Stimulated activated memory B cell treated with anti-CD40 and anti-IgM and Interleukin-4, amounts not matched to agents 10 μg/mL and 1 μg/mL and 100 μg/mL, for 72 hours (primary cell): ENCODE data around the gene DNAH9.

Experiments
- ATAC-seq: fragments of 150-1000 bp; cut with Tn5 transposase; 2 replicates; pipeline ENCODE4 v1.10.0; 2021
- H3K27ac Mint-ChIP-seq: one replicate; pipeline ENCODE4 v1.8.0; 2022; ENCODE audit warnings: mild to moderate bottlenecking, mixed read lengths
- H3K27me3 Mint-ChIP-seq: one replicate; pipeline ENCODE4 v1.8.0; 2022; ENCODE audit warnings: mixed read lengths
- H3K36me3 Mint-ChIP-seq: one replicate; pipeline ENCODE4 v1.8.0; 2022; ENCODE audit warnings: mixed read lengths
- H3K4me1 Mint-ChIP-seq: one replicate; pipeline ENCODE4 v1.8.0; 2022; ENCODE audit warnings: mixed read lengths
- H3K4me3 Mint-ChIP-seq: one replicate; pipeline ENCODE4 v1.8.0; 2022; ENCODE audit warnings: mild to moderate bottlenecking, moderate library complexity, mixed read lengths
- H3K9me3 Mint-ChIP-seq: one replicate; pipeline ENCODE4 v1.8.0; 2022; ENCODE audit warnings: mixed read lengths

DNAH9 gene

DNA sequence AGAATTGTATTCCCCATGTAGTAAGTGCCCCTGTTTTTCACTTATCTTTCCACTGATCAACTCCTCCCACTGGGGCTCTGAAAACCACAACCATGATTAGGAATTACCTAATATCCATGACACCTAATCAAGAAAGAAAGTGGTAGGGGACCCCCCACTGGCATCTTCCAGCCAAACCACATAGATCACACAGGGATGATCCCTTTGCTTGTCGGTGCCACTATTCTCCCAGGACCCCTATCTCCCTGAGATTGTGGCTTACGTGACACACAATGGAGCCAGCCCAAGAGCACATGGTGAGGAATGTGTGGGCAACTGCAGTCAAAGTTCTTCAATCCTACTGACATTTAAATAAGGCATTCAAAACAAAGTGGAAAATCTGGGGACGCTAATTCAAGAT, 17.6 kb upstream of the DNAH9 start:
- H3K36me3 Mint-ChIP-seq = no peaks in the 10 kb centered on the region
- H3K27ac Mint-ChIP-seq = no peak overlapping the region
- H3K9me3 Mint-ChIP-seq = peaks cover 3% of the 10 kb centered on the region
- H3K4me3 Mint-ChIP-seq = no peak overlapping the region
- H3K27me3 Mint-ChIP-seq = no peaks in the 10 kb centered on the region
- no peaks in the 10 kb centered on the region for H3K4me1 Mint-ChIP-seq
- no peak for ATAC-seq

DNA sequence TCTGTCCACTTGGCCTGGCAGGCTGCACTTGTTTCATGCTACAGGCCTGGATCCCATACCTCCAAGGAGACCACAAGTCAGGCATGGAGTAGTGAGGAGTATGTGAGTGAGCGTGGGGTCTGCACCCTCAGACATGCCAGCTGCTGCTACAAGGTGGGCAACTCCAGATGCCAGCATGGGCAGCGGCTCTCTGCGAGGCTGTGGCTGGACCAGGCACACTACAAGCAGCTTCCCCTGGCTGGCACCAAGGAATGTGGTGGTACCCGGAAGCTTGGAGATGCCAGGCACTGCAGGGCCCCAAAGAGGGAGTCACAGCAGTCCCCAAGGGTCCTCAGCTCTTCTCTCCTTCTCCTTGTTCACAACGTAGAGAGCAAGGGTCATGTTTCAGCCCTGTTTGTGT, 16.1 kb upstream of the DNAH9 start:
- Mint-ChIP-seq H3K27ac (no peak overlapping the region), H3K4me1 (no peaks in the 10 kb centered on the region), H3K36me3 (no peaks in the 10 kb centered on the region), H3K27me3 (no peaks in the 10 kb centered on the region), H3K4me3 (no peak overlapping the region), H3K9me3 (peaks cover 2% of the 10 kb centered on the region)
- ATAC-seq = no peak

DNA sequence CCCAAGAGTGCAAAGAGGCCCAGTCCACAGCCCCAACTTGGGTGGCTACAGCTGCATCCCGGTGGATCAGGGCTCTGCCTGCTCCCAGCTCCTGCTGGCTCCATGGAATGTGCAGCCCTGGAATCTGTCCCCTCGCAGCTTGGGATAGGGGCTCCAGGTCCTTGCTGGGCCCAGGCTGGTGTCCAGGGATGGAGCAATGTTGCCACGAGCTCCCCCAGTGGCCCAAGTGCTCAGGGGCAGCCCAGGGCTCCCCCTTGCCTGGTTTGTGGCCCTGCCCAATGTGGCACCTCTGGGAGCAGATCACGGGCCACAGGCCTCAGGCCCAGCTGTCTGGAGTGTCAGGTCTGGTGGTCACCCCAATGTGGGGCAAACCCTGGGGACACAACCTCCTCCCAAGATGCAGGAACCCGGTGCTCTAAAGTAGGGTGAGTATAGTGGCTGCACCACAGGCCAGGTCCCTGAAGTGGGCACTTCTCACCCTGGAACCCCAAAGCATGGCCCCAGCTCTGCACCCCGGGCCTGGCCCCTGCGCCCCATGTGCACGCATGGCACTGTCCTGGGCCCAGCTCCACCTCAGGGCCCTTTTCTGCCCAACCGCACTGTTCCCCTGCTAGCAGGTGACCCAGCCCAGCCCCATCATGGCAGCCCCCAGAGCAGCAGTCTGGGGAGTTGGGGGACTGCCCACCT, 14.8 kb upstream of the DNAH9 start:
- no peaks in the 10 kb centered on the region for H3K36me3 Mint-ChIP-seq
- H3K4me3 Mint-ChIP-seq = no peak overlapping the region
- H3K27me3 Mint-ChIP-seq = no peaks in the 10 kb centered on the region
- ATAC-seq = no peak
- no peak overlapping the region for H3K27ac Mint-ChIP-seq
- H3K4me1 Mint-ChIP-seq = no peaks in the 10 kb centered on the region
- no peaks in the 10 kb centered on the region for H3K9me3 Mint-ChIP-seq

DNA sequence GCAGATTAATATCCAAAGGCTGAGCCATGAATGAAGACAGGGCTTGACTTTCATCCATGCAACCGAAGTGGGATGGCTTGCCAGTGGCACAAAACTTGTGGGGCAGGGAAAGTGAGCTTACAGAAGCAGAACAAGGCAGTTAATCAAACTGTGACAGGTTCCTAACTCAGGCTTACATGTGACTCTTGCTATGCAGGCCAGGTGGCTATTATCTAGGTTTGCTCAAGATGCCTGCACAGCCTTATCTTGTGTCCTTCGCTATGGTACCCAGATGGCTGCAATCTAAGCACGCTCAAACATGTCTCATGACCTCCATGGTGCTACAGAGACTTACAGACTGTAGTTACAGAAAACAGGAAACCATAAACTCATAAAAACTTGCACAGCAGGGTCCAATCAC, 8.6 kb upstream of the DNAH9 start:
- Mint-ChIP-seq H3K27me3 (no peaks in the 10 kb centered on the region), H3K4me3 (no peak overlapping the region), H3K27ac (no peak overlapping the region), H3K36me3 (no peaks in the 10 kb centered on the region), H3K9me3 (peaks cover 2% of the 10 kb centered on the region), H3K4me1 (no peaks in the 10 kb centered on the region)
- no peak for ATAC-seq

DNA sequence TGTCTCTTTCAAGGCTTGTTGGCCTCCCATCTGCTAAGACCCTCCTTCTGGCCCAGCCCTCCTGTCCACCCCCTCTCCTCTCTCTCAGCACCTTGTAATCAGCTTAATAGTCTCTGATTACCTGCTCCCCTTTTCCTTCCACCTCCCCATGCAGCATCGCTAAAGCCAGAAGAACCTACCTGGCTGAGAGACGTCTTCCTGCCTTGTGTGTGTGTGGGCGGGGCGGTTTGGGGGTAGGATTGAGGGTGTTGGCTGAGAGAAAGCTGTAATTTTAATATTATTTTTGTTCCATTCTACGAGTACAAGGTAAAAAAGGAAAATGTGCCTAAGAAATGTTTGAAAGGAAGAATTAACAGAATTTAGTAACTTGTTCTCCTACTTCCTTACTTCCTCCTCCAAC, 3.4 kb downstream of the DNAH9 start:
- Mint-ChIP-seq H3K27ac (no peak overlapping the region), H3K36me3 (peaks cover 5% of the 10 kb centered on the region), H3K4me1 (no peaks in the 10 kb centered on the region), H3K4me3 (no peak overlapping the region), H3K27me3 (peaks cover 8% of the 10 kb centered on the region), H3K9me3 (peaks cover 8% of the 10 kb centered on the region)
- no peak for ATAC-seq

DNA sequence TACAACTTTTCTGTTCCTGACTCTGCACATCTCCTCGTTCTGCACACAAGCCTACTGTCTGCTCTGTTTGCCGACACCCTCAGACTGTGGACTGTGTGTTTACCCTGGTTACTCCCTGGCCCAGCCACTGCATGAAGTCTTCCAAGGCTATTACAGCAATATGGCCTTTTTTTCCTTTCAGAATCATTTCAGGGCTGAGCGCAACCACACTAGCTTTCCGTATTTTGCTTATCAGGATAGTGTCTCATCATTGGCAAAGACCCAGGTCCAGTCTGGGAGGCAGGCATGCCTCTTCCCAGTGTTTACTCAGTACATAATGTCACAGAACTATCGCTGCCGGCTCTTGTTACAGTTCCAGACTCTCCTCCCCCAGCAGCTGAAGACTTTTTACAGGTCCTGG, 10.1 kb downstream of the DNAH9 start:
- no peaks in the 10 kb centered on the region for H3K9me3 Mint-ChIP-seq

DNA sequence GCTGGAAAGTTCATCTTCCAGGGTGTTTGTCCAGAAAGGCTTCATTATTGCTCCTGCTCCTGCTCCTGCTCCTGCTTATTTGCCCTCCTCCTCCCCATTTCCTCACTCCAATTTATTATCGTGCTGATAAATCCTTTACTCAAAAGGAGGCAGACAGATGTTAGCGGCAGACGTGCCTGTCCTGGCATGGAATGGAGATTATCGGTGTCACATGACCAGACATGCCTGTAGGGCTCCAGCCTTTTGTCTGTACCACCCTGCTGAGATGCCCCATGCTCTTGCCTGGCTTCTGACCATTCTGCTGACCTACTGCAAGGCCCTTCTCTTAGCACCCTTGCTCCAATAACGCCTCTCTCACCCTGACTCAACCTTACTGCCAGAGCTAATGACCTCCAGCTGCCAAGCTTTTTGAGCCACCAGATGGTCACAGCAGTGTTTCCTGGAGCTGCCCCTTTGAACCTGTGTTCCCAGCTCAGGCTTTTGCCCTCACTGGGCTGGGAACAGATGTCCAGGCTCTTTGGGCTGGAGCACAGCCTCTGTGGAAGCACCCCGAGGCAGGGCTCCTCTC, 12.8 kb downstream of the DNAH9 start:
- no peaks in the 10 kb centered on the region for H3K36me3 Mint-ChIP-seq
- H3K27me3 Mint-ChIP-seq = no peaks in the 10 kb centered on the region
- H3K4me1 Mint-ChIP-seq = no peaks in the 10 kb centered on the region
- no peak overlapping the region for H3K27ac Mint-ChIP-seq
- H3K4me3 Mint-ChIP-seq = no peak overlapping the region
- H3K9me3 Mint-ChIP-seq = no peaks in the 10 kb centered on the region
- no peak for ATAC-seq

More for the DNA sequence above, 10.1 kb downstream of the DNAH9 start:
- no peak for ATAC-seq
- H3K36me3 Mint-ChIP-seq = no peaks in the 10 kb centered on the region
- H3K4me3 Mint-ChIP-seq = no peak overlapping the region
- no peak overlapping the region for H3K27ac Mint-ChIP-seq
- no peaks in the 10 kb centered on the region for H3K4me1 Mint-ChIP-seq
- no peaks in the 10 kb centered on the region for H3K27me3 Mint-ChIP-seq

DNA sequence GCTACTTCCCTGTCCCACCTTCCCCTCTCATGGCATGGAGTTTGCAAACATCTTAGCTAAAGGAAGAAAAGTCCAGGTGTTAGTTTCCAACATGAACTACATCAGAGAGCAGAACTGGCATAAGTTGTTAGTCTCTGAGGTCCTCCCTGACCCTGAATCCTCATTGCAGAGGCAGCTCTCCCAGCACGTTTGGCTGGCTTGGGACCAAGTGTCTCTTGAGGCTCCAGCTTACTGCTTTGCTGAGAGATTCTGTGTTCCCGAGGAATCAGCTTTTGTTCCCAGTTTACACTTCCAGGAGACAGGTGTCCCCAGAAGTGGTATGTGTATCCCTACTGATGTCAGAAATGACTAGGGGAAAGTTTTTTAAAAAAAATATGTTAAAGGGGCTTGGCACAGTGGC, 14.7 kb downstream of the DNAH9 start:
- H3K36me3 Mint-ChIP-seq = no peaks in the 10 kb centered on the region
- no peak for ATAC-seq
- H3K4me3 Mint-ChIP-seq = no peak overlapping the region

DNA sequence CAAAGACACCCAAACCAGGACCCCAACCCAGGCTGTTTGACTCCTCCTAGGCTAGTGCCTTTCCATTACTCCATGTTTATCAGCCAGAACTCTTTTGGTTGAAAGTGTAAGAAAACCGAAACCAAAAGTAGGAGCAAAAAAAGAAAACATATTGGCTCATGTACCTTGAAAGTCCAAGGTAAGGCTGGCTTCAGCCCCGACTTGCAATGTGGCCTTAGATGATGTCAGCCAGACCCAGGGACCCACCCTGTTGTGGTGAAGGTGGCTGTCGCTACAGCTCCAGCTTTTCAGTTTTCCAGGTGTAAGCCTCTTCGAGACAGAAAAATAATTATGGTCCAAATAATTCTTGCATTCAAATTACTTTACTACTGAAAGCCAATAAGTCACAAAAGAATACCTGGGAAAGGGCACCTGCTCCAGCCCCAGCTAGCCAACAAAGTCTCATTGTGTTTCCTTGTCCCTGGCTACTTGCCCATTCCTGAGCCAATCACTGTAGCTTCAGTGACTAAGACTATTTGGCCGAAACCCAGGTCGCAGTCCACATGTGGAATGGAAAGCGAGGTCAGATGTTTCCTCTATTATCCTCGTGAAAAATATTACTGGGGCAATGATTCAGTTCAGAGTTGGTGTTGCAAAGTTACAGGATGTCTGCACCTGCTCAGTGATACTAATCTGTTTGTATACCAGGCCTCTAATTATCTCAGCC, 20.7 kb downstream of the DNAH9 start:
- H3K4me3 Mint-ChIP-seq = no peak overlapping the region
- no peak for ATAC-seq
- no peaks in the 10 kb centered on the region for H3K4me1 Mint-ChIP-seq
- no peaks in the 10 kb centered on the region for H3K36me3 Mint-ChIP-seq
- H3K27ac Mint-ChIP-seq = no peak overlapping the region
- peaks cover 8% of the 10 kb centered on the region for H3K9me3 Mint-ChIP-seq
- H3K27me3 Mint-ChIP-seq = no peaks in the 10 kb centered on the region

More for the DNA sequence above, 14.7 kb downstream of the DNAH9 start:
- no peaks in the 10 kb centered on the region for H3K27me3 Mint-ChIP-seq
- H3K27ac Mint-ChIP-seq = no peak overlapping the region
- H3K4me1 Mint-ChIP-seq = no peaks in the 10 kb centered on the region
- H3K9me3 Mint-ChIP-seq = no peaks in the 10 kb centered on the region

DNA sequence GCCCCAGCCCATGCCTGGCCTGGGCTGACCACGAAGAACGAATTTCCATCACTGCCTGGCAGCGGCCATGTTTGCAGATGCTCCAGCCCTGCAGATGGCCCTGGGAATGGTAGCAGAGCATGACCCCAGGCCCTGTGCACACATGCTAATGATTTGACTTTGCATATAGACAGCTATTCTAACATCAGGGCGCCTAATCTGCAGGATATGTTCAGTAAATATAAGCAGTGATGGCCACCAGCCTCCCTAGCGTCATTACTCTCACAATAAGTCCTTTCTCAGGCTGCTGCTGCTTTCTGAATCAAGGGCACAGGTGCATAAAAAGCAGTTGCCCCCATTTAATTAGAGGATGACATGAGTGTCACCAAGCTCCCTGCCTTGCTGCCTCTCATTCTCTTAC, 24.2 kb downstream of the DNAH9 start:
- no peak for ATAC-seq
- Mint-ChIP-seq H3K4me3 (no peak overlapping the region), H3K9me3 (peaks cover 8% of the 10 kb centered on the region), H3K27ac (no peak overlapping the region), H3K4me1 (no peaks in the 10 kb centered on the region), H3K36me3 (no peaks in the 10 kb centered on the region), H3K27me3 (no peaks in the 10 kb centered on the region)

DNA sequence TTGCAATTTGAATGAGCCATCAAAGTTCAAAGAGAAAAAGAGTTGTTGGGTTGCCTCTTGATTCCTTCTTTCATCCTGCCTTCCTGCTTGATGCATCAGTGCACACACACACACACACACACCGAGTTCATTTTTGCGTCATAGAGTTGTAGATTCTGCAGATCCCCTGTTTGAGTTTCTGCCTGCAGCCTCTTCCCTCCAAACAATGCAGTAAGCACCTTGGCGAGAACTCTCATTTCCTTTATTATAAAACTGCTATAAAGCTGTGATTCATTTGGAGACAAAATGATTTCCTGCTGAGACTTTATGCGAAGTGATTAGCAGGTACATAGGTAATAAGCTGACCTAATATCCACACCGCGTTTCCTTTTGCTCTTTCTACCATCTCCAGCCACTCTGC, 26.7 kb downstream of the DNAH9 start:
- H3K4me1 Mint-ChIP-seq = no peaks in the 10 kb centered on the region
- no peak overlapping the region for H3K27ac Mint-ChIP-seq
- no peaks in the 10 kb centered on the region for H3K27me3 Mint-ChIP-seq
- ATAC-seq = no peak
- peaks cover 8% of the 10 kb centered on the region for H3K9me3 Mint-ChIP-seq
- H3K36me3 Mint-ChIP-seq = no peaks in the 10 kb centered on the region
- H3K4me3 Mint-ChIP-seq = no peak overlapping the region

DNA sequence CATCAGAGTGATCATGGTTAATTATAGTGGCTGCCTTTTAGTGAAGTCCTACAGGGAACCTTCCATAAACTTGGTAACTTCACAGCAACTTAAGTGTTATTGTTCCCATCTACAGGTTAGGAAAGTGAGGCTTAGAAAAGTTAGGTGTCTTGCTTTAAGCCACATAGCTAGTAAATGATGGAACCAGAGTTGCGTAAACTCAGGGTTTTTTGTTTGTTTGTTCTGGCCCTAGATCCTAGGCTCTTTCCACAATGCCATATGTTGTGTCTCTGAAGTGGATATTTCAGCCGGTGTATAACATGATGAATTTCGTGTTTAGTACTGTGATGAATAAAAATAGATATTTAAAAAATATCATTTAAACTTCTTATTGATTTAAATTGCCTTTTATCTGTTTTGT, 27.6 kb downstream of the DNAH9 start:
- no peaks in the 10 kb centered on the region for H3K4me1 Mint-ChIP-seq
- no peak for ATAC-seq
- H3K9me3 Mint-ChIP-seq = peaks cover 8% of the 10 kb centered on the region
- no peaks in the 10 kb centered on the region for H3K27me3 Mint-ChIP-seq
- no peaks in the 10 kb centered on the region for H3K36me3 Mint-ChIP-seq
- H3K4me3 Mint-ChIP-seq = no peak overlapping the region
- no peak overlapping the region for H3K27ac Mint-ChIP-seq

DNA sequence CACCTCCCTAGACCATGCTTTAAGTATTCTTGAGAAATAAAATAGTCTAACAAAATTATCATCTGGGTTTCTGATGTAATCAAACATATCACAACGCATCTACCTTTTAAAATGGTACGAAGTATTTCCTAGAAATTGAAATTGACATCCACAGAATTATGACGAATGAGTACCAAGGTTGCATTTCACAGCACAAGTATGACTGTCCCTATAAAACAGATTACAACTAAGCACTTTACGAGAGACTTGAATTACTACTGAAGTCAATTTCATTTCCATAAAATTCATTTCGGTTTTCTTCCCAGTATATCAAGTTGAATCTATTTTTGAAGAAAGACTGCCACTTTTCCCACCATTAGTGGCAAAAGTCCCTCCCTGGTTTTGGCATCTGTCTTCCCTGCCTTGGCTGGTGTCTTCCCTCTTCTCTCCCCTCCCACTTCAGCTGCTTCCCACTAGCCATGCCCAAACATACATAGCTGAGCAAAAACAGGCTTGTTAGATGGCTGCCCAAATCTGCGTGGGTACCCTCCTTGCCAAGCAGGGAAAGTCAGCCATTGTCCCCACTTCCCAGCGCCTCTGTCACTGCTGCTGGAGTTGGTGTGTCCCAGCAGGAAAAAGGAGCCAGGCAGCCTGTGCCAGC, 29.2 kb downstream of the DNAH9 start:
- no peaks in the 10 kb centered on the region for H3K36me3 Mint-ChIP-seq
- H3K9me3 Mint-ChIP-seq = peaks cover 7% of the 10 kb centered on the region
- no peak for ATAC-seq
- H3K4me1 Mint-ChIP-seq = no peaks in the 10 kb centered on the region
- H3K27me3 Mint-ChIP-seq = no peaks in the 10 kb centered on the region
- no peak overlapping the region for H3K4me3 Mint-ChIP-seq
- H3K27ac Mint-ChIP-seq = no peak overlapping the region

DNA sequence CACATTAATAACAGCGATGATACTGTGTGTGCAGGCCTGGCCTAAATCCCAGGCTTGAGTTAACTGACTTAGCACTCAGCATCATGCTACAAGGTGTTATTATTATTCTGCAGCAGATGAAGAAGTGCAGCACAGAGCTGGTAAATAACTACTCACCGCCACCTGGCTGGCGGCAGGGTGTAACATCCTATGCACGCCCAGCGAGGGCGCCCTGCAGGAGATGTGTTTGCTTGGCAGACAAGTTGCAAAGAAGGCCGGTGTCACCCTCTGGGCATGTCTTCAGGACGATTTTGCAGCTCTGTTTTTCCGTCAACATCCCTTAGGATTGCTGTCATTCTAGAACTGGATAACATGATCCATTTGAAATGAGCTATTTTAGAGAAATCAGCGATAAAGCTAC, 30.1 kb downstream of the DNAH9 start:
- H3K27ac Mint-ChIP-seq = no peak overlapping the region
- ATAC-seq = no peak
- no peaks in the 10 kb centered on the region for H3K4me1 Mint-ChIP-seq
- peaks cover 6% of the 10 kb centered on the region for H3K9me3 Mint-ChIP-seq
- no peak overlapping the region for H3K4me3 Mint-ChIP-seq
- H3K36me3 Mint-ChIP-seq = no peaks in the 10 kb centered on the region
- no peaks in the 10 kb centered on the region for H3K27me3 Mint-ChIP-seq

DNA sequence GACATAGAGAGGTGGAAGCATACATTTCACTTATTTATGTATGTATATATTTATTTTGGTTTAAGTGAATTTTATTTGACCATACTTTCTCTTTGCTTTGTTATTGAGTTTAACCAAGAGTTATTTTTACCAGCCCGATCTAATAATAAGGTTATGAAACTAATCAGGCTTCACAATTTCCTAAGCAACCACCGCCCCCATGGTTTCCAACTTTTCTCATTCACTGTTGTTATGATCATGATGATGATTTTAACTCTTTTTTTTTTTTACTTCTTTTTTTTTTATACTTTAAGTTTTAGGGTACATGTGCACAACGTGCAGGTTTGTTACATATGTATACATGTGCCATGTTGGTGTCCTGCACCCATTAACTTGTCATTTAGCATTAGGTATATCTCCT, 30.6 kb downstream of the DNAH9 start:
- Mint-ChIP-seq H3K4me3 (no peak overlapping the region), H3K4me1 (no peaks in the 10 kb centered on the region), H3K27me3 (no peaks in the 10 kb centered on the region), H3K36me3 (no peaks in the 10 kb centered on the region), H3K27ac (no peak overlapping the region), H3K9me3 (peaks cover 6% of the 10 kb centered on the region)
- ATAC-seq = no peak

DNA sequence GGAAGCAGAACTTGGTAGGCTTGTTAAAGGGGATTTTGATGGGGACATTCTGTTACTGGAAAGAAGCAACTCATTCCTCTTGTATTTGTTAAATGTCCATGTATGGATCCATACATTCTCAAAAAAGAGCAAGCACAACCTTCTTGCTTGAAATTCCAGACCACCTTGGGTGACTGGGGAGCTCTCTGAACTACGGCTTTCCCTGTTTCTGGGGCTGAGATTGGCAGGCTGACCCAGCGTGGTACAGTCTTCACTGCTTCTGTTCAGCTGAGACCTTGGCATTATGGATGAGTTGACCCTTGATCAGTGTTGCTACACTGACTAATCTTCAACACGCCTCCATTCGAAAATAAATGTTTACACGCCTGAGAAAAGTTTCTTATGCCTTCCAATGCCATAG, 38.5 kb downstream of the DNAH9 start:
- H3K4me1 Mint-ChIP-seq = no peaks in the 10 kb centered on the region
- peaks cover 8% of the 10 kb centered on the region for H3K9me3 Mint-ChIP-seq
- H3K36me3 Mint-ChIP-seq = no peaks in the 10 kb centered on the region
- H3K27ac Mint-ChIP-seq = no peak overlapping the region
- H3K27me3 Mint-ChIP-seq = no peaks in the 10 kb centered on the region
- H3K4me3 Mint-ChIP-seq = no peak overlapping the region
- ATAC-seq = no peak
